Esophagus muscularis mucosa (tissue), 4 donors: ENCODE results near the gene CPA3. TPM values are rescaled to one million over a fixed set of nuclear protein-coding genes. Genes with fewer than 3 reads are reported as not detected.

Experiments used
- DNase-seq: peaks from one replicate; pipeline ENCODE4 v3.0.0-alpha.2; 2017; ENCODE audit errors: extremely low spot score
- H3K27ac ChIP-seq, 4 donors: fragments of 200-600 bp; sonication (generic); replicated peaks in 1 of 4; 1 replicate in 3 of 4; 2 replicates in 1 of 4; pipeline ENCODE4 v1.5.1; 2016 to 2019; ENCODE audit warnings: mild to moderate bottlenecking in 1 of 4
- H3K27me3 ChIP-seq, 4 donors: fragments of 200-600 bp; sonication (generic); one replicate each; pipeline versions ENCODE4 v1.5.1 to v1.6.0; 2016 to 2019
- H3K36me3 ChIP-seq, 4 donors: fragments of 200-600 bp; sonication (generic); one replicate each; pipeline ENCODE4 v1.5.1; 2016 to 2019
- H3K4me1 ChIP-seq, 4 donors: fragments of 200-600 bp; sonication (generic); one replicate each; pipeline ENCODE4 v1.5.1; 2016 to 2019
- H3K4me3 ChIP-seq, 4 donors: fragments of 200-600 bp; sonication (generic); 1 replicate in 2 of 4; 2 replicates in 2 of 4; pipeline ENCODE4 v1.5.1; 2016 to 2019; ENCODE audit warnings: mild to moderate bottlenecking in 4 of 4, moderate library complexity in 1 of 4
- H3K9me3 ChIP-seq, 4 donors: fragments of 200-600 bp; sonication (generic); 1 replicate in 3 of 4; 2 replicates in 1 of 4; pipeline ENCODE4 v1.5.1; 2016 to 2019
- EP300 ChIP-seq: sonication (generic); formaldehyde crosslinking; IDR thresholded peaks from one replicate; pipeline ENCODE4 v1.6.1; 2017; ENCODE audit warnings: antibody characterized with exemption
- POLR2A ChIP-seq: fragments of 450-650 bp; IDR thresholded peaks from one replicate; pipeline ENCODE4 v1.6.1; 2017; ENCODE audit warnings: antibody characterized with exemption, moderate library complexity, mild to moderate bottlenecking, low read depth
- POLR2AphosphoS5 ChIP-seq, 2 donors: sonication (generic); formaldehyde crosslinking; IDR thresholded peaks; one replicate each; pipeline ENCODE4 v1.6.1; 2017; ENCODE audit warnings: antibody characterized with exemption in 2 of 2
- WGBS: methylation state at CpG from one replicate; pipeline ENCODE4 v1.1.5; 2018; 5-methylcytosine and 5-hydroxymethylcytosine counted together
- intact Hi-C: fragments of 100-400 bp; cut with DNase I; formaldehyde crosslinking; loops from one replicate; pipeline ENCODE4 v1.15.1; 2023
- total RNA-seq, 4 donors: library from RNA; depleted of rRNA; stranded (reverse); fragments of >200 nt; gene quantifications; one replicate each; pipeline versions ENCODE4 v1.1.0 to v1.2.1, GENCODE V29; 2016
- TF ChIP-seq, protein P1 (sequence below), 3 experiments: fragments of 200-600 bp in 2 of 3; fragments of 450-650 bp in 1 of 3; sonication (generic) in 2 of 3; IDR thresholded peaks; one replicate each; pipeline ENCODE4 v1.5.1; 2017 to 2019; ENCODE audit warnings: antibody characterized with exemption in 3 of 3, mild to moderate bottlenecking in 2 of 3, moderate library complexity in 1 of 3

CPA3 gene
- total RNA-seq, 4 donors from 2014 or later = 3.7 to 49.9 (median 28.2) TPM

DNA sequence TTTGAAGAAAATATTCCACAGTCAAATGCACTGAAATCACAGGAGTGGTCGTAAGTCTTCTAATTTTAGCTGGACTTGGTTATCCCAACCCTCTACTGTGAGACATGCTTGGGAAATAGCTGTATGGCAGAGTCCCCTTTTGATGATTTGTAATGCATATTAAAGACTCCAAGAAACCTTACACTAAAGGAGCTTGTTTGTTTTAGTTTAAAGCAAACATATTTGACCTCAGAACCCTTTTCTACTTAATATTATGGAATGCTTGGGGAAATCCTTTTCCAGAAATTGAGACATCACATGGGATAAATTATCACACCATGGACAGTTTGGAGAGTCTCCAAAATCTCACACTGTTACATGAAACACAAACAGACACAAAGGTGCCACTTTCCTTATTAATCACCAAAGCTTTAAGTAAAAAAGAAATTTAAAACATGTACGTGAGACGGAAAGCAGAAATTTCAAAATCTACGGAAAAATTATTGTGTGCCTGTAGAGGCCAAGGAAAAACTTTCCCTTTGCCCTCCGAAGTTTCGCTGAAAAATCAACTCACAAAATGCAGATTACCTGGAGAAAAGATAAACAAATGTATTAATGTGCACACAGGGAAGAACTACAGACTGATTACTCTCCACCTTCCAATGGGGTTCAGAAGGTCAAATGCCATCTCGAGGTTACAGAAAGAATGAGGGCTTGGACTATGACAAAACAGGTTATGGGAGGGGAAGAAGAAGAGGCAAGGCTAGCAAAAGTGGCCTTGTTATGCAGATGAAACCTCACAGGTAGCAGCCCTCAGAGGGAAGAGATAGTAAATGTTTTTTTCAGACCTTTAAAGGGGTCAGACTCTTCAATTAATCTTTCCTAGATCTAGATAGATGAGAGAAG lies 44.5 kb upstream of the CPA3 start:
- Histone ChIP-seq H3K4me3 (no peak overlapping the region), H3K9me3 (peaks cover 0 to 12% (median 2%) of the 10 kb centered on the region in 4 donors), H3K27ac (no peak overlapping the region), H3K36me3 (no peaks in the 10 kb centered on the region), H3K27me3 (no peaks in the 10 kb centered on the region), H3K4me1 (no peaks in the 10 kb centered on the region)
- WGBS = 61% methylated on average over 7 of the region's 7 CpGs
- no peak for DNase-seq
- TF ChIP-seq, protein P1, sequence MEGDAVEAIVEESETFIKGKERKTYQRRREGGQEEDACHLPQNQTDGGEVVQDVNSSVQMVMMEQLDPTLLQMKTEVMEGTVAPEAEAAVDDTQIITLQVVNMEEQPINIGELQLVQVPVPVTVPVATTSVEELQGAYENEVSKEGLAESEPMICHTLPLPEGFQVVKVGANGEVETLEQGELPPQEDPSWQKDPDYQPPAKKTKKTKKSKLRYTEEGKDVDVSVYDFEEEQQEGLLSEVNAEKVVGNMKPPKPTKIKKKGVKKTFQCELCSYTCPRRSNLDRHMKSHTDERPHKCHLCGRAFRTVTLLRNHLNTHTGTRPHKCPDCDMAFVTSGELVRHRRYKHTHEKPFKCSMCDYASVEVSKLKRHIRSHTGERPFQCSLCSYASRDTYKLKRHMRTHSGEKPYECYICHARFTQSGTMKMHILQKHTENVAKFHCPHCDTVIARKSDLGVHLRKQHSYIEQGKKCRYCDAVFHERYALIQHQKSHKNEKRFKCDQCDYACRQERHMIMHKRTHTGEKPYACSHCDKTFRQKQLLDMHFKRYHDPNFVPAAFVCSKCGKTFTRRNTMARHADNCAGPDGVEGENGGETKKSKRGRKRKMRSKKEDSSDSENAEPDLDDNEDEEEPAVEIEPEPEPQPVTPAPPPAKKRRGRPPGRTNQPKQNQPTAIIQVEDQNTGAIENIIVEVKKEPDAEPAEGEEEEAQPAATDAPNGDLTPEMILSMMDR (IDR thresholded peaks at IDR 0.05) = no peak
- no peak for TF ChIP-seq POLR2A
- no peak for TF ChIP-seq POLR2AphosphoS5 (IDR thresholded peaks at IDR 0.05)
- TF ChIP-seq EP300 = no peak
- intact Hi-C loops = no loop called here

DNA sequence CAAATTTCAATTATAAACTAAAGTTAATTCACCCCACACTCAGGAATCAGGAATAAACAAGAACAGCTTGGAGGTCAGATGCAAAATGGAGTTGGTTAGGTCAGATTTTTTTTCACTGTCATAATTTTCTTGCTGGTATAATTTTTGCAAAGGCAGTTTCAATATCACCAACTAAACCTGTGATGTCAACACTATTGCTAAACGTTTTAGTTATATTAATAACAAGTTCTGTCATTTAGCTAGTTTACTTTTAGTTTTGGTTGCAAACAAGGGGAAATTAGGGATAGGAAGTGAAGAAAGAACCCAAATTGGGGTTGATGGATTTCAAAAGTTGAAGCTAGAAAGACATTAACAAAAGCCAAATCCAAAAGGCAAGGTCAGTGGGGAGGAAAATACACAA lies 42.1 kb upstream of the CPA3 start:
- Histone ChIP-seq H3K4me1 (no peaks in the 10 kb centered on the region), H3K36me3 (no peaks in the 10 kb centered on the region), H3K27me3 (no peaks in the 10 kb centered on the region), H3K27ac (no peak overlapping the region), H3K9me3 (peaks cover 0 to 12% (median 2%) of the 10 kb centered on the region in 4 donors), H3K4me3 (no peak overlapping the region)
- no peak for DNase-seq
- WGBS = 37% methylated on average over 1 of the region's 1 CpG
- no peak for TF ChIP-seq EP300
- intact Hi-C loops = no loop called here

DNA sequence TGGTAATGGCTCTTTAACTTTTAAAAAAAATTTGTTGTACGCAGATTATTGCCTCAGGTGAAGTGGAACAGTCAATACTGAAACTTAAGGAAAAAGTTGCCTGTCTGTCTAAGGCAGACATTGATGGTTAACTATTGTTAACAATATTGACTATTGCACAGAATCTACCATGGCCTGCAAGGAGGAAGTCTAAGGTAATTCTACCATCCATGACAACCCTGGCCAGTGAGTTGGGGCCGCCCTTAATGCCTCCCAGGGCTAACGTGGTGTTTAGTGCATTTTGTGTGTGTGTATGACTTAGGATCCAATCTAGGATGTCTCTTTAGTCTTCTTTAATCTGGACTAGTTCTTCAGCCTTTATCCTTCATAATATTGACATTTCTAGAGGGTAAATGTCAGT lies 39.6 kb upstream of the CPA3 start:
- H3K4me1 ChIP-seq = no peaks in the 10 kb centered on the region
- no peaks in the 10 kb centered on the region for H3K27me3 ChIP-seq
- 94% methylated on average over 3 of the region's 3 CpGs for WGBS
- peaks cover 0 to 12% (median 2%) of the 10 kb centered on the region in 4 donors for H3K9me3 ChIP-seq
- no peak for DNase-seq
- TF ChIP-seq, protein P1 (IDR thresholded peaks at IDR 0.05) = no peak
- TF ChIP-seq EP300 = no peak
- no peak for TF ChIP-seq POLR2AphosphoS5 (IDR thresholded peaks at IDR 0.05)
- TF ChIP-seq POLR2A = no peak
- no peaks in the 10 kb centered on the region for H3K36me3 ChIP-seq
- intact Hi-C loops = no loop called here
- no peak overlapping the region for H3K27ac ChIP-seq
- H3K4me3 ChIP-seq = no peak overlapping the region

DNA sequence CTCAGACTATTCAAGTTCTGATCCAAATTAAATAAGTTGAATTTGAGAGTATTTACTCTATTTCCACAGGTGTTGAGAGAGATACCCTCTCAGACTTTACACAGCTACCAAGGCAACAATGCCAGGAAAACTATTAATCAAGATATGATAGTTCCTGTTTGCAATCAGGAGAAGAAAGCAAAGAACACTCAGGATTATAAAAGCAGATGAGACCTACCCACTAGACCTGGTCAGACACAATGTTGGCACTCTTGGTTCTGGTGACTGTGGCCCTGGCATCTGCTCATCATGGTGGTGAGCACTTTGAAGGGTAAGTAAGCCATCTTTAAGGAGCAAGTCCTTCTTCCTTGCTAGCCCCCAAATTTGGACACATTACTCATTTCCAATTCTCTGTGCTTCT lies 37.5 kb upstream of the CPA3 start, which contains the start of gene CPB1:
Gene CPB1, plus strand, starts transcription at position 227 of the 400 bp plus-strand sequence. Its CDS starts 13 bp downstream, at position 240.
- Histone ChIP-seq H3K27ac (no peak within 1 kb of the TSS), H3K4me3 (no peak within 1 kb of the TSS), H3K27me3 (no peaks in the 10 kb centered on the region), H3K4me1 (no peaks in the 10 kb centered on the region), H3K9me3 (peaks cover 0 to 3% (median 0%) of the 10 kb centered on the region in 4 donors), H3K36me3 (no peaks in the 10 kb centered on the region)
- intact Hi-C loops = no loop called here
- no peak for DNase-seq
- TF ChIP-seq EP300 (no peak), POLR2AphosphoS5 (IDR thresholded peaks at IDR 0.05) (no peak), POLR2A (no peak)
- TF ChIP-seq, protein P1 (IDR thresholded peaks at IDR 0.05) = no peak

DNA sequence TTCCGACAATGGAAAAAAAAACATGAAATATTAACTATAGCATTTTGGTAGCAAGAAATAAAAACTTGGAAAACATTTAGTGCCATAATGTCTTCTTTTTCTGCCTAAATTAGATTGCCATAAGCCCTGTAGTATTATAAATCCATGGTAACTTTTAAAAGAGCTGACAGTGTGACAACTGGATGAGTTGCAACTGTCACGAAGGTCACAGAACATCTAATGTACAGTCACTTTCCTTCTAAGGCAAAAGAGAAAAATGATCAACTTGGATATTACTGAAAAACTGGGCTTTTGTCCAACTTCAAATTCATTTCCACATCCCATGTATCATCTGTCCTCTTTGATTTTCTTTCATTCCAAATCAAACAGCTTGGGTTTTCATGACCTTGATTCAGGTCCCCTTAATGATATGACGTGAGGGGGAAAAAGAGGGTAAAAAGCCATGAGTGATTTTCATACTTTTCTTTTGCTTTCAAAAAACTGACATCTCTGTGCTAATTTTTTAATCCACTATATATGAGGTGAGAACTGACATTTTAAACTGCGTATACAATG lies 36.9 kb upstream of the CPA3 start:
- WGBS = 67% methylated on average over 4 of the region's 4 CpGs

More for the DNA sequence above, 36.9 kb upstream of the CPA3 start:
- TF ChIP-seq POLR2A = no peak
- no peak for TF ChIP-seq EP300
- TF ChIP-seq, protein P1 (IDR thresholded peaks at IDR 0.05) = no peak
- TF ChIP-seq POLR2AphosphoS5 (IDR thresholded peaks at IDR 0.05) = no peak
- Histone ChIP-seq H3K27ac (no peak overlapping the region), H3K27me3 (no peaks in the 10 kb centered on the region), H3K9me3 (no peaks in the 10 kb centered on the region), H3K36me3 (no peaks in the 10 kb centered on the region), H3K4me3 (no peak overlapping the region), H3K4me1 (no peaks in the 10 kb centered on the region)
- intact Hi-C loops = no loop called here
- no peak for DNase-seq
